HCEC 1CT (cell line): Measurements from ENCODE around the gene BCOR.

Experiments used
- DNase-seq: peaks from one replicate; pipeline ENCODE4 v3.0.0-alpha.2; 2017

BCOR gene

GRCh38 chrX:40111868-40112267 is 14.1 kb upstream of the BCOR start:
- no peak for DNase-seq

- DNase-seq: peak; percentile 50
Observed at GRCh38 chrX:40109288-40110008, 11.7 kb upstream of the BCOR start.

GRCh38 chrX:40108959-40109287 is 11.2 kb upstream of the BCOR start:
- DNase-seq: peak; percentile 65

- no peak for DNase-seq
Observed at GRCh38 chrX:40108162-40108958, 10.6 kb upstream of the BCOR start.

GRCh38 chrX:40107291-40108161 is 9.8 kb upstream of the BCOR start:
- DNase-seq: peak; percentile 57

GRCh38 chrX:40106676-40107290 is 9.0 kb upstream of the BCOR start:
- DNase-seq: no peak

- DNase-seq: peak; percentile 57
Observed at GRCh38 chrX:40105835-40106675, 8.3 kb upstream of the BCOR start.

GRCh38 chrX:40104985-40105834 is 7.5 kb upstream of the BCOR start:
- DNase-seq: no peak

- DNase-seq: peak; percentile 39
Observed at GRCh38 chrX:40104630-40104984, 6.8 kb upstream of the BCOR start.

GRCh38 chrX:40103565-40104323 is 6.0 kb upstream of the BCOR start:
- DNase-seq: no peak

GRCh38 chrX:40102393-40103381 is 4.9 kb upstream of the BCOR start:
- no peak for DNase-seq

- no peak for DNase-seq
Observed at GRCh38 chrX:40101430-40101802, 3.7 kb upstream of the BCOR start.

GRCh38 chrX:40100537-40101429 is 3.0 kb upstream of the BCOR start:
- no peak for DNase-seq

- no peak for DNase-seq
Observed at GRCh38 chrX:40100141-40100536, 2.4 kb upstream of the BCOR start.

- DNase-seq: peak; percentile 19
Observed at GRCh38 chrX:40099055-40099958, 1.5 kb upstream of the BCOR start.

GRCh38 chrX:40098264-40099054 is 701 bp upstream of the BCOR start:
- DNase-seq: peak; percentile 59
